ENCODE data around the gene KLHL22. TPM values are rescaled to one million over a fixed set of nuclear protein-coding genes. Genes with fewer than 3 reads are reported as not detected.

KLHL22 gene
- total and polyA plus RNA-seq, 2 of the 8 experiments (the other 6 are each of a cell fraction or from before 2014, with no cell fraction given): 9.4 to 16.2 TPM

- TF ChIP-seq, protein P1, sequence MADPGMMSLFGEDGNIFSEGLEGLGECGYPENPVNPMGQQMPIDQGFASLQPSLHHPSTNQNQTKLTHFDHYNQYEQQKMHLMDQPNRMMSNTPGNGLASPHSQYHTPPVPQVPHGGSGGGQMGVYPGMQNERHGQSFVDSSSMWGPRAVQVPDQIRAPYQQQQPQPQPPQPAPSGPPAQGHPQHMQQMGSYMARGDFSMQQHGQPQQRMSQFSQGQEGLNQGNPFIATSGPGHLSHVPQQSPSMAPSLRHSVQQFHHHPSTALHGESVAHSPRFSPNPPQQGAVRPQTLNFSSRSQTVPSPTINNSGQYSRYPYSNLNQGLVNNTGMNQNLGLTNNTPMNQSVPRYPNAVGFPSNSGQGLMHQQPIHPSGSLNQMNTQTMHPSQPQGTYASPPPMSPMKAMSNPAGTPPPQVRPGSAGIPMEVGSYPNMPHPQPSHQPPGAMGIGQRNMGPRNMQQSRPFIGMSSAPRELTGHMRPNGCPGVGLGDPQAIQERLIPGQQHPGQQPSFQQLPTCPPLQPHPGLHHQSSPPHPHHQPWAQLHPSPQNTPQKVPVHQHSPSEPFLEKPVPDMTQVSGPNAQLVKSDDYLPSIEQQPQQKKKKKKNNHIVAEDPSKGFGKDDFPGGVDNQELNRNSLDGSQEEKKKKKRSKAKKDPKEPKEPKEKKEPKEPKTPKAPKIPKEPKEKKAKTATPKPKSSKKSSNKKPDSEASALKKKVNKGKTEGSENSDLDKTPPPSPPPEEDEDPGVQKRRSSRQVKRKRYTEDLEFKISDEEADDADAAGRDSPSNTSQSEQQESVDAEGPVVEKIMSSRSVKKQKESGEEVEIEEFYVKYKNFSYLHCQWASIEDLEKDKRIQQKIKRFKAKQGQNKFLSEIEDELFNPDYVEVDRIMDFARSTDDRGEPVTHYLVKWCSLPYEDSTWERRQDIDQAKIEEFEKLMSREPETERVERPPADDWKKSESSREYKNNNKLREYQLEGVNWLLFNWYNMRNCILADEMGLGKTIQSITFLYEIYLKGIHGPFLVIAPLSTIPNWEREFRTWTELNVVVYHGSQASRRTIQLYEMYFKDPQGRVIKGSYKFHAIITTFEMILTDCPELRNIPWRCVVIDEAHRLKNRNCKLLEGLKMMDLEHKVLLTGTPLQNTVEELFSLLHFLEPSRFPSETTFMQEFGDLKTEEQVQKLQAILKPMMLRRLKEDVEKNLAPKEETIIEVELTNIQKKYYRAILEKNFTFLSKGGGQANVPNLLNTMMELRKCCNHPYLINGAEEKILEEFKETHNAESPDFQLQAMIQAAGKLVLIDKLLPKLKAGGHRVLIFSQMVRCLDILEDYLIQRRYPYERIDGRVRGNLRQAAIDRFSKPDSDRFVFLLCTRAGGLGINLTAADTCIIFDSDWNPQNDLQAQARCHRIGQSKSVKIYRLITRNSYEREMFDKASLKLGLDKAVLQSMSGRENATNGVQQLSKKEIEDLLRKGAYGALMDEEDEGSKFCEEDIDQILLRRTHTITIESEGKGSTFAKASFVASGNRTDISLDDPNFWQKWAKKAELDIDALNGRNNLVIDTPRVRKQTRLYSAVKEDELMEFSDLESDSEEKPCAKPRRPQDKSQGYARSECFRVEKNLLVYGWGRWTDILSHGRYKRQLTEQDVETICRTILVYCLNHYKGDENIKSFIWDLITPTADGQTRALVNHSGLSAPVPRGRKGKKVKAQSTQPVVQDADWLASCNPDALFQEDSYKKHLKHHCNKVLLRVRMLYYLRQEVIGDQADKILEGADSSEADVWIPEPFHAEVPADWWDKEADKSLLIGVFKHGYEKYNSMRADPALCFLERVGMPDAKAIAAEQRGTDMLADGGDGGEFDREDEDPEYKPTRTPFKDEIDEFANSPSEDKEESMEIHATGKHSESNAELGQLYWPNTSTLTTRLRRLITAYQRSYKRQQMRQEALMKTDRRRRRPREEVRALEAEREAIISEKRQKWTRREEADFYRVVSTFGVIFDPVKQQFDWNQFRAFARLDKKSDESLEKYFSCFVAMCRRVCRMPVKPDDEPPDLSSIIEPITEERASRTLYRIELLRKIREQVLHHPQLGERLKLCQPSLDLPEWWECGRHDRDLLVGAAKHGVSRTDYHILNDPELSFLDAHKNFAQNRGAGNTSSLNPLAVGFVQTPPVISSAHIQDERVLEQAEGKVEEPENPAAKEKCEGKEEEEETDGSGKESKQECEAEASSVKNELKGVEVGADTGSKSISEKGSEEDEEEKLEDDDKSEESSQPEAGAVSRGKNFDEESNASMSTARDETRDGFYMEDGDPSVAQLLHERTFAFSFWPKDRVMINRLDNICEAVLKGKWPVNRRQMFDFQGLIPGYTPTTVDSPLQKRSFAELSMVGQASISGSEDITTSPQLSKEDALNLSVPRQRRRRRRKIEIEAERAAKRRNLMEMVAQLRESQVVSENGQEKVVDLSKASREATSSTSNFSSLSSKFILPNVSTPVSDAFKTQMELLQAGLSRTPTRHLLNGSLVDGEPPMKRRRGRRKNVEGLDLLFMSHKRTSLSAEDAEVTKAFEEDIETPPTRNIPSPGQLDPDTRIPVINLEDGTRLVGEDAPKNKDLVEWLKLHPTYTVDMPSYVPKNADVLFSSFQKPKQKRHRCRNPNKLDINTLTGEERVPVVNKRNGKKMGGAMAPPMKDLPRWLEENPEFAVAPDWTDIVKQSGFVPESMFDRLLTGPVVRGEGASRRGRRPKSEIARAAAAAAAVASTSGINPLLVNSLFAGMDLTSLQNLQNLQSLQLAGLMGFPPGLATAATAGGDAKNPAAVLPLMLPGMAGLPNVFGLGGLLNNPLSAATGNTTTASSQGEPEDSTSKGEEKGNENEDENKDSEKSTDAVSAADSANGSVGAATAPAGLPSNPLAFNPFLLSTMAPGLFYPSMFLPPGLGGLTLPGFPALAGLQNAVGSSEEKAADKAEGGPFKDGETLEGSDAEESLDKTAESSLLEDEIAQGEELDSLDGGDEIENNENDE (IDR thresholded peaks at IDR 0.05; ENCODE audit: insufficient replicate concordance, low read length): no peak
- TF ChIP-seq JUN (IDR thresholded peaks at IDR 0.05; ENCODE audit: low read depth, low read length) (no peak), NRF1 (IDR thresholded peaks at IDR 0.05; ENCODE audit: low read depth, low read length) (no peak), RAD21 (IDR thresholded peaks at IDR 0.05 in 1 of 2, conservative IDR thresholded peaks at IDR 0.05 in 1 of 2; ENCODE audit: low read depth in 2 of 2, low read length in 2 of 2) (no peak), JUND (IDR thresholded peaks at IDR 0.05; ENCODE audit: low read length) (no peak), TCF12 (IDR thresholded peaks at IDR 0.05; ENCODE audit: low read depth, low read length) (no peak), CBX8 (IDR thresholded peaks at IDR 0.05; ENCODE audit: borderline replicate concordance, low read depth, low read length) (no peak), TAF1 (IDR thresholded peaks at IDR 0.05; ENCODE audit: low read depth, low read length) (no peak), SIRT6 (IDR thresholded peaks at IDR 0.05; ENCODE audit: low read length) (no peak), CEBPB (IDR thresholded peaks at IDR 0.05; ENCODE audit: low read depth, low read length) (no peak), TBP (IDR thresholded peaks at IDR 0.05; ENCODE audit: low read depth, low read length) (no peak)
- TF ChIP-seq, protein P2, sequence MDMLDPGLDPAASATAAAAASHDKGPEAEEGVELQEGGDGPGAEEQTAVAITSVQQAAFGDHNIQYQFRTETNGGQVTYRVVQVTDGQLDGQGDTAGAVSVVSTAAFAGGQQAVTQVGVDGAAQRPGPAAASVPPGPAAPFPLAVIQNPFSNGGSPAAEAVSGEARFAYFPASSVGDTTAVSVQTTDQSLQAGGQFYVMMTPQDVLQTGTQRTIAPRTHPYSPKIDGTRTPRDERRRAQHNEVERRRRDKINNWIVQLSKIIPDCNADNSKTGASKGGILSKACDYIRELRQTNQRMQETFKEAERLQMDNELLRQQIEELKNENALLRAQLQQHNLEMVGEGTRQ (IDR thresholded peaks at IDR 0.05; ENCODE audit: low read length): no peak
Measured at GRCh38 chr22:20396639-20397038, 99.0 kb downstream of the KLHL22 start (continued).

Measured in H1 (cell line).